ENCODE measurements around the gene SLC26A1.

Gene SLC26A1

DNA sequence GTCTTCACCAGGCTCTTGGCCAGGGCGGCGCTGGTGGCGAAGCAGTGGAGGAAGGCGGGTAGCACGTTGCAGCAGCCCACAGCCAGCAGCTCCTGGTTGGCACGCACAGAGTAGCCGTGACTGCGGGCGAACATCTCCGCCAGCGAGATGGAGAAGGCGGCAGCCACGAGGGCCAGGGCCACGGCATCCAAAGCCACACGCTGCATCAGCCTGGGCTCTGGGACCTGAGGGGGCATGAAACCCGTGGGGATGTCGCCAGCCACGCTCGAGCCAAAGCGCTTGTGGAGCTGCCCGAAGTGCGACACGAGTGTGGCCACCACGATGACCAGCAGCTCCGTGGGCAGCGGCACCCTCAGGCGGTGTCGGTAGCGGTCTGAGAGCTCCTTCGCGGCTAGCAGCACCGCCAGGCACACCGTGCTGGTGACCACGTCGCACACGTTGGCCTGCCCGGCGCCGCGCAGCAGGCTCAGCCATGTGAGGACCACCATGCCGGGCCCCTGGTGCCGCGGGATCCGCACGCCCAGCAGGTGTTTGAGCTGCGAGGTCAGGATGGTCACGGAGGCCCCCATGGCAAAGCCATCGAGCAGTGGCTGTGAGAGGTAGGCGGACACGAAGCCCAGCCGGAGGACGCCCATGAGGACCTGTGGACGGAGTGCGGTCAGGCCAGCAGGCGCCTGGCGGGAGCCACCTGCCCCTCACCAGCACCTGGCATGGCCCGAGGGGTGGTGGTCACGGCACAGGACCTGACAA is 3.3 kb downstream of the SLC26A1 start:
- DNase-seq (ENCODE audit: insufficient read length, low spot score) (no peak), FAIRE-seq (no peak)
- TF ChIP-seq, protein P1, sequence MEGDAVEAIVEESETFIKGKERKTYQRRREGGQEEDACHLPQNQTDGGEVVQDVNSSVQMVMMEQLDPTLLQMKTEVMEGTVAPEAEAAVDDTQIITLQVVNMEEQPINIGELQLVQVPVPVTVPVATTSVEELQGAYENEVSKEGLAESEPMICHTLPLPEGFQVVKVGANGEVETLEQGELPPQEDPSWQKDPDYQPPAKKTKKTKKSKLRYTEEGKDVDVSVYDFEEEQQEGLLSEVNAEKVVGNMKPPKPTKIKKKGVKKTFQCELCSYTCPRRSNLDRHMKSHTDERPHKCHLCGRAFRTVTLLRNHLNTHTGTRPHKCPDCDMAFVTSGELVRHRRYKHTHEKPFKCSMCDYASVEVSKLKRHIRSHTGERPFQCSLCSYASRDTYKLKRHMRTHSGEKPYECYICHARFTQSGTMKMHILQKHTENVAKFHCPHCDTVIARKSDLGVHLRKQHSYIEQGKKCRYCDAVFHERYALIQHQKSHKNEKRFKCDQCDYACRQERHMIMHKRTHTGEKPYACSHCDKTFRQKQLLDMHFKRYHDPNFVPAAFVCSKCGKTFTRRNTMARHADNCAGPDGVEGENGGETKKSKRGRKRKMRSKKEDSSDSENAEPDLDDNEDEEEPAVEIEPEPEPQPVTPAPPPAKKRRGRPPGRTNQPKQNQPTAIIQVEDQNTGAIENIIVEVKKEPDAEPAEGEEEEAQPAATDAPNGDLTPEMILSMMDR (IDR thresholded peaks at IDR 0.05; ENCODE audit: insufficient read depth, missing control alignments), result no peak

- FAIRE-seq (no peak), DNase-seq (ENCODE audit: insufficient read length, low spot score) (no peak)
- TF ChIP-seq, protein P1 (IDR thresholded peaks at IDR 0.05; ENCODE audit: insufficient read depth, missing control alignments), result no peak
These were observed 4.2 kb downstream of the SLC26A1 start for GRCh38 chr4:988726-989721.

- TF ChIP-seq, protein P1 (IDR thresholded peaks at IDR 0.05; ENCODE audit: insufficient read depth, missing control alignments), result no peak
- FAIRE-seq, result no peak
- no peak for DNase-seq (ENCODE audit: insufficient read length, low spot score)
These were observed 5.3 kb downstream of the SLC26A1 start for GRCh38 chr4:987624-988513.

GRCh38 chr4:986879-987623 is 6.2 kb downstream of the SLC26A1 start, which contains the start of gene IDUA:
Gene IDUA (plus strand): TSS chr4:987044. CDS start chr4:987085, 41 bp downstream.
- TF ChIP-seq, protein P1 (IDR thresholded peaks at IDR 0.05; ENCODE audit: insufficient read depth, missing control alignments), result peak; percentile 54
- FAIRE-seq (no peak), DNase-seq (ENCODE audit: insufficient read length, low spot score) (peak; percentile 75)

DNA sequence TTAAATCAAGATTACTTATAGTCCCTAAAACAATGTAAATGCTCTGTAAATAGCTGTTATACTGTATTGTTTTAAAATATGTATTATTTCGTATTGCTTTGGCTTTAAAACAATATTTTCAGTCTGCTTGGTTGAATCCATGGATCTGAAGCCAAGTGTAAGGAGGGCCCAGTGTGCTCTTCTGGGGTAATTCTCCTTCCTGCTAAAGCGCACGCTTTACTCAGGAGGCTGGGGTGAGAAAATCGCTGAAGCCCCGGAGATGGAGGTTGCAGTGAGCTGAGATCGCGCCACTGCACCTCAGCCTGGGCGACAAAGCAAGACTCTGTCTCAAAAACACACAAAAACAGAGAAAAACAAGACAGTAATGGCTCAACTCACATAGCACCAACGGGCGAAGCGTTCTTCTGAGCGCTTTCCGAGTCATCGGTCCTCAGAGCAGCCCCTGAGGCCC is 6.8 kb downstream of the SLC26A1 start:
- no peak for FAIRE-seq
- TF ChIP-seq, protein P1 (IDR thresholded peaks at IDR 0.05; ENCODE audit: insufficient read depth, missing control alignments), result no peak
- no peak for DNase-seq (ENCODE audit: insufficient read length, low spot score)
